B cell (primary cell): ENCODE measurements around the gene ZNF136.

Experiments used
- CTCF ChIP-seq: fragments of 200-600 bp; IDR thresholded peaks from one replicate; pipeline ENCODE4 v1.8.0; 2022; ENCODE audit warnings: antibody characterized with exemption, mild to moderate bottlenecking
- EZH2 ChIP-seq: IDR thresholded peaks from 2 replicates; pipeline ENCODE4 v1.6.1; 2012; ENCODE audit warnings: borderline replicate concordance, low read depth, mild to moderate bottlenecking, moderate library complexity, low read length; ENCODE audit not compliant: insufficient read depth, poor library complexity, severe bottlenecking

GRCh38 chr19:12199757-12200419, 37.0 kb downstream of the ZNF136 start:
- TF ChIP-seq CTCF (no peak), EZH2 (no peak)
